Stomach (tissue), 4 donors: ENCODE measurements around the gene COL6A1.

Experiments
- CTCF ChIP-seq, 7 experiments: fragments of 450-650 bp in 4 of 7; fragments of 200-600 bp in 3 of 7; sonication (generic) in 3 of 7; IDR thresholded peaks; one replicate each; pipeline ENCODE4 v1.5.1; 2016 to 2019; ENCODE audit warnings: antibody characterized with exemption in 7 of 7, control low read depth in 2 of 7, mild to moderate bottlenecking in 1 of 7
- POLR2A ChIP-seq, 4 donors: fragments of 450-650 bp; IDR thresholded peaks; one replicate each; pipeline ENCODE4 v1.6.1; 2016; ENCODE audit warnings: antibody characterized with exemption in 4 of 4, control low read depth in 2 of 4, mild to moderate bottlenecking in 1 of 4, moderate library complexity in 1 of 4
- POLR2AphosphoS5 ChIP-seq, 3 donors: sonication (generic); formaldehyde crosslinking; IDR thresholded peaks; one replicate each; pipeline ENCODE4 v1.6.1; 2016; ENCODE audit warnings: antibody characterized with exemption in 3 of 3

- TF ChIP-seq CTCF (IDR thresholded peaks at IDR 0.05) (no peak), POLR2AphosphoS5 (IDR thresholded peaks at IDR 0.05) (no peak), POLR2A (IDR thresholded peaks at IDR 0.05) (no peak)
Observed at GRCh38 chr21:46018615-46019014, 37.0 kb downstream of the COL6A1 start.
